IMR-90 (cell line): ENCODE results near the gene MRPL20. TPM values are rescaled to one million over a fixed set of nuclear protein-coding genes. Genes with fewer than 3 reads are reported as not detected.

Experiments used
- ATAC-seq: fragments of 200-7000 bp; cut with Tn5 transposase; 2 replicates; pipeline ENCODE4 v1.9.1; 2020; ENCODE audit warnings: low read depth, mild to moderate bottlenecking, moderate library complexity
- BruUV-seq: library from RNA; stranded (reverse); fragments of 400-500 nt; replicated peaks from 2 replicates; lab custom pipeline; 2021; lab: Mats Ljungman, UMichigan
- CTCF ChIA-PET: fragments of 300-600 bp; formaldehyde crosslinking; extraction: SDS; loops from one replicate; lab custom pipeline; 2021; ENCODE audit warnings: antibody characterized with exemption; lab: Yijun Ruan, JAX
- POLR2A ChIA-PET: fragments of 300-600 bp; sonication (Branson Sonifier 250); formaldehyde crosslinking; loops from one replicate; lab custom pipeline; 2022; ENCODE audit warnings: antibody characterized with exemption; ENCODE audit not compliant: unreplicated experiment; lab: Charles Lee
- DNase-seq: peaks from one replicate; pipeline ENCODE4 v3.0.0; 2013
- H2AFZ ChIP-seq: replicated peaks from 2 replicates; pipeline ENCODE3; 2013; ENCODE audit warnings: low read length, mild to moderate bottlenecking; ENCODE audit not compliant: poor library complexity
- H2AK5ac ChIP-seq: 2 replicates; pipeline ENCODE4 v1.6.1; 2013; ENCODE audit warnings: low read depth, low read length, inconsistent platforms
- H2AK9ac ChIP-seq: replicated peaks from 2 replicates; pipeline ENCODE3; 2013; ENCODE audit warnings: mild to moderate bottlenecking, low read depth, low read length, moderate library complexity; ENCODE audit not compliant: poor library complexity
- H2BK120ac ChIP-seq: 2 replicates; pipeline ENCODE4 v1.6.1; 2013; ENCODE audit warnings: low read depth, low read length, inconsistent platforms
- H2BK15ac ChIP-seq: 3 replicates; pipeline ENCODE4 v1.6.1; 2013; ENCODE audit warnings: low read depth, low read length, inconsistent platforms
- H2BK20ac ChIP-seq: 2 replicates; pipeline ENCODE4 v1.6.1; 2013; ENCODE audit warnings: low read depth, mild to moderate bottlenecking, inconsistent platforms, low read length, moderate library complexity
- H2BK5ac ChIP-seq: 2 replicates; pipeline ENCODE4 v1.6.1; 2013; ENCODE audit warnings: mild to moderate bottlenecking, low read depth, low read length, inconsistent platforms; ENCODE audit not compliant: poor library complexity, severe bottlenecking
- H3K14ac ChIP-seq: replicated peaks from 2 replicates; pipeline ENCODE4 v1.6.1; 2013; ENCODE audit warnings: low read depth, low read length, inconsistent platforms
- H3K18ac ChIP-seq: 2 replicates; pipeline ENCODE4 v1.6.1; 2013; ENCODE audit warnings: low read depth, low read length, control low read depth
- H3K23ac ChIP-seq: 2 replicates; pipeline ENCODE4 v1.6.1; 2013; ENCODE audit warnings: low read depth, low read length, inconsistent platforms
- H3K27ac ChIP-seq: 2 replicates; pipeline ENCODE4 v1.5.1; 2013; ENCODE audit warnings: mild to moderate bottlenecking, control low read depth, low read length; ENCODE audit not compliant: insufficient read depth
- H3K27me3 ChIP-seq: 2 replicates; pipeline ENCODE4 v1.6.1; 2013; ENCODE audit warnings: low read length; ENCODE audit not compliant: control insufficient read depth, insufficient read depth
- H3K36me3 ChIP-seq: 2 replicates; pipeline ENCODE4 v1.6.1; 2013; ENCODE audit warnings: low read length, mixed read lengths; ENCODE audit not compliant: control insufficient read depth, insufficient read depth
- H3K4ac ChIP-seq: 2 replicates; pipeline ENCODE4 v1.6.1; 2013; ENCODE audit warnings: low read depth, low read length, inconsistent platforms
- H3K4me1 ChIP-seq: 2 replicates; pipeline ENCODE4 v1.6.1; 2013; ENCODE audit warnings: low read length, mixed read lengths; ENCODE audit not compliant: control insufficient read depth, insufficient read depth
- H3K4me2 ChIP-seq: 2 replicates; pipeline ENCODE4 v1.6.1; 2013; ENCODE audit warnings: low read depth, mild to moderate bottlenecking, control low read depth, low read length, moderate library complexity
- H3K4me3 ChIP-seq: 2 replicates; pipeline ENCODE4 v1.5.1; 2013; ENCODE audit warnings: low read depth, mild to moderate bottlenecking, control low read depth, low read length, moderate library complexity; ENCODE audit not compliant: insufficient read depth
- H3K56ac ChIP-seq: 2 replicates; pipeline ENCODE4 v1.6.1; 2013; ENCODE audit warnings: low read length, inconsistent platforms; ENCODE audit not compliant: insufficient read depth; ENCODE audit errors: extremely low read depth
- H3K79me1 ChIP-seq, 2 experiments: 2 replicates each; pipeline ENCODE4 v1.6.1; 2013; ENCODE audit warnings: low read length in 2 of 2, inconsistent platforms in 1 of 2, low read depth in 1 of 2
- H3K9ac ChIP-seq: 2 replicates; pipeline ENCODE4 v1.6.1; 2013; ENCODE audit warnings: low read depth, low read length, control low read depth
- H3K9me1 ChIP-seq: 2 replicates; pipeline ENCODE4 v1.6.1; 2013; ENCODE audit warnings: low read length, inconsistent platforms; ENCODE audit not compliant: insufficient read depth
- H3K9me3 ChIP-seq: 2 replicates; pipeline ENCODE4 v1.6.1; 2013; ENCODE audit warnings: low read length; ENCODE audit not compliant: control insufficient read depth, insufficient read depth
- H4K20me1 ChIP-seq: 2 replicates; pipeline ENCODE4 v1.6.1; 2013; ENCODE audit warnings: low read length, inconsistent platforms; ENCODE audit not compliant: insufficient read depth
- H4K5ac ChIP-seq: 2 replicates; pipeline ENCODE4 v1.6.1; 2013; ENCODE audit warnings: mild to moderate bottlenecking, low read depth, low read length, control low read depth
- H4K8ac ChIP-seq, 2 experiments: 2 replicates each; pipeline ENCODE4 v1.6.1; 2013; ENCODE audit warnings: low read depth in 2 of 2, low read length in 2 of 2, control low read depth in 1 of 2, inconsistent platforms in 1 of 2
- H4K91ac ChIP-seq: 2 replicates; pipeline ENCODE4 v1.6.1; 2013; ENCODE audit warnings: low read depth, low read length, inconsistent platforms; ENCODE audit not compliant: insufficient read depth
- BHLHE40 ChIP-seq: fragments of 150-350 bp; IDR thresholded peaks from 2 replicates; pipeline ENCODE4 v1.6.1; 2016; ENCODE audit warnings: mild to moderate bottlenecking, low read depth, low read length
- CEBPB ChIP-seq: IDR thresholded peaks from 2 replicates; pipeline ENCODE4 v1.6.1; 2012; ENCODE audit warnings: low read depth, low read length, improper control_type of control experiment
- CHD1 ChIP-seq: IDR thresholded peaks from 2 replicates; pipeline ENCODE4 v1.6.1; 2012; ENCODE audit warnings: low read depth, low read length, improper control_type of control experiment
- FOS ChIP-seq: fragments of 150-350 bp; IDR thresholded peaks from 2 replicates; pipeline ENCODE4 v1.6.1; 2016; ENCODE audit warnings: low read depth, low read length
- MAZ ChIP-seq: IDR thresholded peaks from 2 replicates; pipeline ENCODE4 v1.6.1; 2012; ENCODE audit warnings: low read depth, mild to moderate bottlenecking, low read length, improper control_type of control experiment, moderate library complexity, borderline replicate concordance
- MXI1 ChIP-seq: IDR thresholded peaks from 2 replicates; pipeline ENCODE4 v1.6.1; 2012; ENCODE audit warnings: low read depth, mild to moderate bottlenecking, low read length, moderate library complexity, borderline replicate concordance
- NFE2L2 ChIP-seq: fragments of 150-350 bp; IDR thresholded peaks from 2 replicates; pipeline ENCODE4 v1.6.1; 2016; ENCODE audit warnings: low read depth, mild to moderate bottlenecking, low read length
- POLR2A ChIP-seq: IDR thresholded peaks from 2 replicates; pipeline ENCODE4 v1.6.1; 2012; ENCODE audit warnings: mild to moderate bottlenecking, low read depth, low read length
- RAD21 ChIP-seq: IDR thresholded peaks from 2 replicates; pipeline ENCODE4 v1.6.1; 2012; ENCODE audit warnings: low read length, improper control_type of control experiment
- RCOR1 ChIP-seq: IDR thresholded peaks from 2 replicates; pipeline ENCODE4 v1.6.1; 2012; ENCODE audit warnings: mild to moderate bottlenecking, low read length, improper control_type of control experiment; ENCODE audit not compliant: insufficient replicate concordance
- RFX5 ChIP-seq: IDR thresholded peaks from 2 replicates; pipeline ENCODE4 v1.8.0; 2012; ENCODE audit warnings: low read depth, mild to moderate bottlenecking, low read length, moderate library complexity
- SMC3 ChIP-seq: fragments of 150-350 bp; IDR thresholded peaks from 2 replicates; pipeline ENCODE4 v1.6.1; 2016; ENCODE audit warnings: low read depth, mild to moderate bottlenecking, antibody characterized with exemption, low read length, moderate library complexity
- WGBS, 2 experiments: methylation state at CpG; one replicate each; pipeline versions ENCODE4 v1.1.5 to v1.1.7; 2013; ENCODE audit warnings: missing lambda C conversion rate in 2 of 2; ENCODE audit not compliant: insufficient read length in 1 of 2; ENCODE audit errors: extremely low coverage in 2 of 2; 5-methylcytosine and 5-hydroxymethylcytosine counted together
- dilution Hi-C: fragments of 300-500 bp; cut with HindIII; formaldehyde crosslinking; loops from one replicate; pipeline ENCODE4 v1.14.3; 2018; ENCODE audit warnings: low sequenced_read_pairs; ENCODE audit not compliant: unreplicated experiment
- in situ Hi-C: fragments of 300-500 bp; cut with MboI; formaldehyde crosslinking; loops from 3 replicates; pipeline ENCODE4 v1.14.3; 2019; ENCODE audit warnings: low sequenced_read_pairs, inconsistent platforms, mixed read lengths
- intact Hi-C: fragments of 100-400 bp; cut with micrococcal nuclease; formaldehyde crosslinking; loops from 2 replicates; pipeline ENCODE4 v1.10.0; 2022
- polyA plus RNA-seq, 3 experiments: library from polyadenylated mRNA; depleted of rRNA; stranded (reverse); fragments of >200 nt; gene quantifications; 2 replicates each; pipeline ENCODE4 v1.2.3, GENCODE V29; 2012; ENCODE audit warnings: low replicate concordance in 1 of 3
- total RNA-seq: library from RNA; depleted of rRNA; stranded (reverse); fragments of >200 nt; gene quantifications from 2 replicates; pipeline ENCODE4 v1.2.3, GENCODE V29; 2012
- TF ChIP-seq, protein P1 (sequence below): fragments of 150-350 bp; IDR thresholded peaks from 2 replicates; pipeline ENCODE4 v1.6.1; 2016; ENCODE audit warnings: low read depth, mild to moderate bottlenecking, low read length, moderate library complexity, borderline replicate concordance
- TF ChIP-seq, protein P2 (sequence below): fragments of 150-350 bp; IDR thresholded peaks from 2 replicates; pipeline ENCODE4 v1.6.1; 2017; ENCODE audit warnings: mild to moderate bottlenecking, antibody characterized with exemption, low read length, low read depth
- TF ChIP-seq, protein P3 (sequence below): conservative IDR thresholded peaks from 2 replicates; pipeline ENCODE4 v1.5.1; 2012; ENCODE audit warnings: mild to moderate bottlenecking, low read depth, low read length, improper control_type of control experiment

Gene MRPL20
- total and polyA plus RNA-seq, 2 of the 4 experiments (the other 2 are of a cell fraction) = 141 to 157 TPM

DNA sequence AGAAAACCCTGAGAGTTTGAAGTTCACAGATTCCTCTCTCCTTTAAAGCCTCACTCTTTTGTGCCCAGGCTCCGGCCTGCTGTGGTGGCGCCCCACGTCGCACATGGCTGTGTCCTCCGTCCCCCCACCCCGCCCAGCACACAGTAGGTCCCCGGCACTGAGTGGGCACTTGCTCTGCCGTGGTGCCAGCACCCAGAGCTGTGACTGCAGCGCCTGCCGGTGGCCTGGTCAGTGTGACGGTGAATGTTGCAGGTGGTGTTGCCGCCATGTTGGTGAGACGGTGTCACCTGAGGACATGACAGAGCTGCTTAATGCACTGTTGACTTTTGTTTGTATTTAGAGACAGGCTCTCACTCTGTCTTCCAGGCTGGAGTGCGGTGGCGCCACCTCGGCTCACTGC lies 45.8 kb upstream of the MRPL20 start:
- no peak overlapping the region for H2AK5ac ChIP-seq
- ATAC-seq (no peak), DNase-seq (no peak)
- H3K9me3 ChIP-seq = no peaks in the 10 kb centered on the region
- H3K79me1 ChIP-seq = no peaks in the 10 kb centered on the region
- H3K9me1 ChIP-seq = no peaks in the 10 kb centered on the region
- no peak overlapping the region for H3K14ac ChIP-seq
- H3K4me3 ChIP-seq = no peak overlapping the region
- H3K4me2 ChIP-seq = no peak overlapping the region
- H3K4me1 ChIP-seq = no peaks in the 10 kb centered on the region
- dilution Hi-C loops = no loop called here
- TF ChIP-seq MAZ (no peak), FOS (no peak), RFX5 (no peak), BHLHE40 (no peak), SMC3 (no peak), RCOR1 (no peak), CEBPB (no peak), MXI1 (no peak), CHD1 (no peak), RAD21 (no peak), POLR2A (no peak), NFE2L2 (no peak)
- TF ChIP-seq, protein P1, sequence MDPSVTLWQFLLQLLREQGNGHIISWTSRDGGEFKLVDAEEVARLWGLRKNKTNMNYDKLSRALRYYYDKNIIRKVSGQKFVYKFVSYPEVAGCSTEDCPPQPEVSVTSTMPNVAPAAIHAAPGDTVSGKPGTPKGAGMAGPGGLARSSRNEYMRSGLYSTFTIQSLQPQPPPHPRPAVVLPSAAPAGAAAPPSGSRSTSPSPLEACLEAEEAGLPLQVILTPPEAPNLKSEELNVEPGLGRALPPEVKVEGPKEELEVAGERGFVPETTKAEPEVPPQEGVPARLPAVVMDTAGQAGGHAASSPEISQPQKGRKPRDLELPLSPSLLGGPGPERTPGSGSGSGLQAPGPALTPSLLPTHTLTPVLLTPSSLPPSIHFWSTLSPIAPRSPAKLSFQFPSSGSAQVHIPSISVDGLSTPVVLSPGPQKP = no peak
- TF ChIP-seq, protein P2, sequence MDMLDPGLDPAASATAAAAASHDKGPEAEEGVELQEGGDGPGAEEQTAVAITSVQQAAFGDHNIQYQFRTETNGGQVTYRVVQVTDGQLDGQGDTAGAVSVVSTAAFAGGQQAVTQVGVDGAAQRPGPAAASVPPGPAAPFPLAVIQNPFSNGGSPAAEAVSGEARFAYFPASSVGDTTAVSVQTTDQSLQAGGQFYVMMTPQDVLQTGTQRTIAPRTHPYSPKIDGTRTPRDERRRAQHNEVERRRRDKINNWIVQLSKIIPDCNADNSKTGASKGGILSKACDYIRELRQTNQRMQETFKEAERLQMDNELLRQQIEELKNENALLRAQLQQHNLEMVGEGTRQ = no peak
- TF ChIP-seq, protein P3, sequence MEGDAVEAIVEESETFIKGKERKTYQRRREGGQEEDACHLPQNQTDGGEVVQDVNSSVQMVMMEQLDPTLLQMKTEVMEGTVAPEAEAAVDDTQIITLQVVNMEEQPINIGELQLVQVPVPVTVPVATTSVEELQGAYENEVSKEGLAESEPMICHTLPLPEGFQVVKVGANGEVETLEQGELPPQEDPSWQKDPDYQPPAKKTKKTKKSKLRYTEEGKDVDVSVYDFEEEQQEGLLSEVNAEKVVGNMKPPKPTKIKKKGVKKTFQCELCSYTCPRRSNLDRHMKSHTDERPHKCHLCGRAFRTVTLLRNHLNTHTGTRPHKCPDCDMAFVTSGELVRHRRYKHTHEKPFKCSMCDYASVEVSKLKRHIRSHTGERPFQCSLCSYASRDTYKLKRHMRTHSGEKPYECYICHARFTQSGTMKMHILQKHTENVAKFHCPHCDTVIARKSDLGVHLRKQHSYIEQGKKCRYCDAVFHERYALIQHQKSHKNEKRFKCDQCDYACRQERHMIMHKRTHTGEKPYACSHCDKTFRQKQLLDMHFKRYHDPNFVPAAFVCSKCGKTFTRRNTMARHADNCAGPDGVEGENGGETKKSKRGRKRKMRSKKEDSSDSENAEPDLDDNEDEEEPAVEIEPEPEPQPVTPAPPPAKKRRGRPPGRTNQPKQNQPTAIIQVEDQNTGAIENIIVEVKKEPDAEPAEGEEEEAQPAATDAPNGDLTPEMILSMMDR = no peak
- intact Hi-C loops = no loop called here
- WGBS, 2 experiments = 78% methylated on average over 3 of the region's 16 CpGs; no CpG with 5 or more reads in 1 of the 2 experiments
- POLR2A ChIA-PET = no interaction called here
- no peak overlapping the region for H2BK120ac ChIP-seq
- H3K27me3 ChIP-seq = peaks cover 8% of the 10 kb centered on the region
- H3K36me3 ChIP-seq = no peaks in the 10 kb centered on the region
- no peaks in the 10 kb centered on the region for H4K20me1 ChIP-seq
- H4K91ac ChIP-seq = no peak overlapping the region
- H3K27ac ChIP-seq = no peak overlapping the region
- H4K5ac ChIP-seq = no peak overlapping the region
- no peak overlapping the region for H2AK9ac ChIP-seq
- no peak overlapping the region for H4K8ac ChIP-seq
- H3K4ac ChIP-seq = no peak overlapping the region
- no peak overlapping the region for H3K23ac ChIP-seq
- CTCF ChIA-PET = no interaction called here
- no peak overlapping the region for H2BK5ac ChIP-seq
- no peak overlapping the region for H3K9ac ChIP-seq
- H2BK20ac ChIP-seq = no peak overlapping the region
- H2BK15ac ChIP-seq = no peak overlapping the region
- no peak overlapping the region for H3K18ac ChIP-seq
- no TSS peak for BruUV-seq
- in situ Hi-C loops = no loop called here
- no peak overlapping the region for H2AFZ ChIP-seq
- no peak overlapping the region for H3K56ac ChIP-seq
